HepG2 (cell line): ENCODE results near the gene LEF1. TPM values are rescaled to one million over a fixed set of nuclear protein-coding genes. Genes with fewer than 3 reads are reported as not detected.

ENCODE experiments used
- ATAC-seq: fragments of 200-7000 bp; cut with Tn5 transposase; 3 replicates; pipeline ENCODE4 v1.9.1; 2020; ENCODE audit warnings: mild to moderate bottlenecking, moderate library complexity
- BruUV-seq: library from RNA; stranded (reverse); fragments of 400-500 nt; replicated peaks from 2 replicates; lab custom pipeline; 2021; lab: Mats Ljungman, UMichigan
- CTCF ChIA-PET: fragments of 300-600 bp; formaldehyde crosslinking; extraction: SDS; loops from one replicate; lab custom pipeline; 2021; ENCODE audit warnings: low total read pairs, inconsistent platforms, low intra/inter-chr PET ratio; lab: Yijun Ruan, JAX
- POLR2A ChIA-PET: fragments of 350-600 bp; sonication (Branson Sonifier 250); formaldehyde crosslinking; loops from one replicate; lab custom pipeline; 2020; ENCODE audit warnings: antibody characterized with exemption, inconsistent platforms; lab: Yijun Ruan, JAX
- DNase-seq: peaks from one replicate; pipeline ENCODE4 v3.0.0-alpha.2; 2015; ENCODE audit warnings: low spot score
- FAIRE-seq: peaks from 3 replicates; lab custom pipeline; 2011; peaks lifted over from hg19 to GRCh38; lab: Jason Lieb, UNC
- H2AFZ ChIP-seq: one replicate; pipeline ENCODE4 v1.6.1; 2011; ENCODE audit warnings: low read length, inconsistent platforms
- H3K27ac ChIP-seq: fragments of 300-600 bp; 3 replicates; pipeline ENCODE4 v1.8.0; 2011; ENCODE audit warnings: mixed run types, mild to moderate bottlenecking, mixed read lengths, low read length, inconsistent platforms; ENCODE audit not compliant: insufficient read depth; ENCODE audit errors: extremely low read length
- H3K27me3 ChIP-seq, 2 experiments: fragments of 200-600 bp in 1 of 2; 2 replicates in 1 of 2; 3 replicates in 1 of 2; pipeline versions ENCODE4 v1.6.0 to v1.8.0; 2011; ENCODE audit warnings: low read length in 2 of 2, mild to moderate bottlenecking in 2 of 2, moderate library complexity in 2 of 2, inconsistent platforms in 1 of 2; ENCODE audit not compliant: insufficient read depth in 2 of 2, control insufficient read depth in 1 of 2
- H3K36me3 ChIP-seq, 2 experiments: fragments of 200-600 bp in 1 of 2; replicated peaks in 1 of 2; 2 replicates in 1 of 2; 3 replicates in 1 of 2; pipeline versions ENCODE4 v1.5.1 to v1.8.0; 2011; ENCODE audit warnings: low read length in 2 of 2, inconsistent platforms in 1 of 2; ENCODE audit not compliant: insufficient read depth in 2 of 2, control insufficient read depth in 1 of 2
- H3K4me1 ChIP-seq: 2 replicates; pipeline ENCODE4 v1.5.1; 2012; ENCODE audit warnings: low read length, inconsistent platforms; ENCODE audit not compliant: insufficient read depth
- H3K4me2 ChIP-seq: 2 replicates; pipeline ENCODE4 v1.6.0; 2011; ENCODE audit warnings: low read depth, low read length, inconsistent platforms
- H3K4me3 ChIP-seq, 3 experiments: fragments of 200-600 bp in 1 of 3; sonication (generic), shearing (Covaris generic) in 1 of 3; replicated peaks in 1 of 3; 2 replicates each; pipeline ENCODE4 v1.5.1; 2011 to 2016; ENCODE audit warnings: low read length in 3 of 3, inconsistent platforms in 2 of 3, low read depth in 2 of 3, mild to moderate bottlenecking in 2 of 3, control low read depth in 1 of 3, mixed read lengths in 1 of 3; ENCODE audit not compliant: insufficient read depth in 1 of 3
- H3K79me2 ChIP-seq: one replicate; pipeline ENCODE4 v1.6.1; 2011; ENCODE audit warnings: low read length, inconsistent platforms; ENCODE audit not compliant: insufficient read depth
- H3K9ac ChIP-seq: 2 replicates; pipeline ENCODE4 v1.6.0; 2011; ENCODE audit warnings: mild to moderate bottlenecking, low read depth, low read length, inconsistent platforms; ENCODE audit not compliant: insufficient read depth
- H3K9me3 ChIP-seq: 2 replicates; pipeline ENCODE4 v1.5.1; 2012; ENCODE audit warnings: mild to moderate bottlenecking, low read length
- H4K20me1 ChIP-seq: 2 replicates; pipeline ENCODE4 v1.6.0; 2011; ENCODE audit warnings: inconsistent platforms, mild to moderate bottlenecking, low read length, moderate library complexity; ENCODE audit not compliant: insufficient read depth
- ARNTL ChIP-seq: sonication (generic); formaldehyde crosslinking; IDR thresholded peaks from 2 replicates; pipeline ENCODE4 v1.4.0; 2020; ENCODE audit warnings: mild to moderate bottlenecking, missing genetic modification reagents
- SATB2 ChIP-seq: sonication (generic); formaldehyde crosslinking; IDR thresholded peaks from 2 replicates; pipeline ENCODE4 v1.5.0; 2020; ENCODE audit warnings: missing genetic modification reagents
- ZKSCAN5 ChIP-seq: sonication (generic); formaldehyde crosslinking; IDR thresholded peaks from 2 replicates; pipeline ENCODE4 v1.5.1; 2020; ENCODE audit warnings: mild to moderate bottlenecking, missing genetic modification reagents
- ZNF33B ChIP-seq: sonication (generic); formaldehyde crosslinking; IDR thresholded peaks from 2 replicates; pipeline ENCODE4 v1.5.1; 2020; ENCODE audit warnings: mild to moderate bottlenecking, missing genetic modification reagents
- WGBS: methylation state at CpG from one replicate; pipeline ENCODE4 v1.1.6; 2017; ENCODE audit warnings: low lambda C conversion rate; 5-methylcytosine and 5-hydroxymethylcytosine counted together
- in situ Hi-C: cut with HindIII; loops from 2 replicates; pipeline ENCODE4 v1.10.0; 2017; ENCODE audit warnings: low pct_unique_long_range_greater_than_20kb; ENCODE audit not compliant: extremely low pct_ligation_motif_present
- intact Hi-C: fragments of 100-400 bp; cut with micrococcal nuclease; formaldehyde crosslinking; loops from one replicate; pipeline ENCODE4 v1.10.0; 2022; ENCODE audit not compliant: unreplicated experiment
- polyA plus RNA-seq, 8 experiments: library from polyadenylated mRNA; depleted of rRNA in 3 of 8; stranded (reverse) in 7 of 8; unstranded in 1 of 8; fragments of >200 nt; fragmentation: Illumina TruSeq in 4 of 8; extraction: Trizol in 4 of 8; gene quantifications; 2 replicates each; pipeline versions ENCODE4 v1.2.1 to v1.2.3, GENCODE V29; 2011 to 2016; ENCODE audit warnings: low read depth in 4 of 8, missing spikeins in 1 of 8, mixed read lengths in 1 of 8; ENCODE audit not compliant: insufficient read depth in 1 of 8
- total RNA-seq, 5 experiments: library from RNA; depleted of rRNA; stranded (reverse); fragments of >200 nt; fragmentation: Illumina TruSeq; extraction: Trizol; gene quantifications; 2 replicates each; pipeline ENCODE4 v1.2.3, GENCODE V29; 2016; ENCODE audit warnings: low read depth in 1 of 5
- TF ChIP-seq, protein P1 (sequence below), 2 experiments: sonication (generic) in 1 of 2; formaldehyde crosslinking in 1 of 2; IDR thresholded peaks; 2 replicates each; pipeline versions ENCODE4 v1.4.0 to v1.6.1; 2016 to 2020; ENCODE audit warnings: borderline replicate concordance in 1 of 2, low read depth in 1 of 2, mild to moderate bottlenecking in 1 of 2, missing genetic modification reagents in 1 of 2
- TF ChIP-seq, protein P2 (sequence below): sonication (generic); formaldehyde crosslinking; IDR thresholded peaks from 2 replicates; pipeline ENCODE4 v1.4.0; 2020; ENCODE audit warnings: missing genetic modification reagents

Gene LEF1
- total and polyA plus RNA-seq, 2 of the 13 experiments (the other 11 are each of a cell fraction or from before 2014, with no cell fraction given) = 0.22 to 0.29 TPM

DNA sequence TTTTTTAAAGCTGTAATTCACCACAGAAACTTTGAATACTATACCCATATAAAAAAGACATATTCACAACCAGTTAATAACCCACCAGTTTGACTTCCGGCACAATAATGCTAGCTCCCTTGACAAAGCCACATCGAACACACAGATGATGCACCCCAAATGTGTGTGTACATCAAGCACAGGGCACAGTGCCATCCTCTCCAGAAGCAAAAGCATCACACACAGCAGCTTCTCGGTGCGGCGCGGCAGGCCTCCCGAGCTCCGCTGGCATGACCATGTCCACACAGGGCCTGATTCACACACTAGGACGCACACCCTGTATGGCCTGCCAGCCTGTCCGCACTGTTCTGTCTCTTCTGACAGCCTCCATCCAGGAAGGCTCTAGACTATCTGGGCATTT lies 88.0 kb downstream of the LEF1 start:
- no peaks in the 10 kb centered on the region for H3K9me3 ChIP-seq
- H3K27ac ChIP-seq = no peak overlapping the region
- H3K9ac ChIP-seq = no peak overlapping the region
- H3K36me3 ChIP-seq = no peaks in the 10 kb centered on the region
- intact Hi-C loops (no loop called here), in situ Hi-C loops (no loop called here)
- ChIA-PET CTCF (no interaction called here), POLR2A (no interaction called here)
- no peaks in the 10 kb centered on the region for H4K20me1 ChIP-seq
- BruUV-seq = no TSS peak
- H2AFZ ChIP-seq = no peak overlapping the region
- DNase-seq = no peak
- H3K79me2 ChIP-seq = no peaks in the 10 kb centered on the region
- no peak for ATAC-seq
- TF ChIP-seq, protein P1, sequence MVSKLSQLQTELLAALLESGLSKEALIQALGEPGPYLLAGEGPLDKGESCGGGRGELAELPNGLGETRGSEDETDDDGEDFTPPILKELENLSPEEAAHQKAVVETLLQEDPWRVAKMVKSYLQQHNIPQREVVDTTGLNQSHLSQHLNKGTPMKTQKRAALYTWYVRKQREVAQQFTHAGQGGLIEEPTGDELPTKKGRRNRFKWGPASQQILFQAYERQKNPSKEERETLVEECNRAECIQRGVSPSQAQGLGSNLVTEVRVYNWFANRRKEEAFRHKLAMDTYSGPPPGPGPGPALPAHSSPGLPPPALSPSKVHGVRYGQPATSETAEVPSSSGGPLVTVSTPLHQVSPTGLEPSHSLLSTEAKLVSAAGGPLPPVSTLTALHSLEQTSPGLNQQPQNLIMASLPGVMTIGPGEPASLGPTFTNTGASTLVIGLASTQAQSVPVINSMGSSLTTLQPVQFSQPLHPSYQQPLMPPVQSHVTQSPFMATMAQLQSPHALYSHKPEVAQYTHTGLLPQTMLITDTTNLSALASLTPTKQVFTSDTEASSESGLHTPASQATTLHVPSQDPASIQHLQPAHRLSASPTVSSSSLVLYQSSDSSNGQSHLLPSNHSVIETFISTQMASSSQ (IDR thresholded peaks at IDR 0.05; ENCODE audit: low read depth) = no peak
- TF ChIP-seq, protein P1 (CRISPR knock-in tag; IDR thresholded peaks at IDR 0.05; ENCODE audit: borderline replicate concordance) = no peak
- TF ChIP-seq SATB2 (CRISPR knock-in tag) = no peak
- no peak for TF ChIP-seq ZNF33B (CRISPR knock-in tag)
- TF ChIP-seq, protein P2, sequence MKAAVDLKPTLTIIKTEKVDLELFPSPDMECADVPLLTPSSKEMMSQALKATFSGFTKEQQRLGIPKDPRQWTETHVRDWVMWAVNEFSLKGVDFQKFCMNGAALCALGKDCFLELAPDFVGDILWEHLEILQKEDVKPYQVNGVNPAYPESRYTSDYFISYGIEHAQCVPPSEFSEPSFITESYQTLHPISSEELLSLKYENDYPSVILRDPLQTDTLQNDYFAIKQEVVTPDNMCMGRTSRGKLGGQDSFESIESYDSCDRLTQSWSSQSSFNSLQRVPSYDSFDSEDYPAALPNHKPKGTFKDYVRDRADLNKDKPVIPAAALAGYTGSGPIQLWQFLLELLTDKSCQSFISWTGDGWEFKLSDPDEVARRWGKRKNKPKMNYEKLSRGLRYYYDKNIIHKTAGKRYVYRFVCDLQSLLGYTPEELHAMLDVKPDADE = no peak
- TF ChIP-seq ARNTL = no peak
- no peak for TF ChIP-seq ZKSCAN5 (CRISPR knock-in tag)
- H3K4me2 ChIP-seq = no peak overlapping the region
- H3K27me3 ChIP-seq = no peaks in the 10 kb centered on the region
- no peak for FAIRE-seq
- no peak overlapping the region for H3K4me3 ChIP-seq
- H3K4me1 ChIP-seq = no peaks in the 10 kb centered on the region
- 83% methylated on average over 10 of the region's 10 CpGs for WGBS
